Trophoblast cell (in vitro differentiated cells and primary cell): ENCODE results near the gene AIP.

Experiments
- DNase-seq, 2 donors: peaks; one replicate each; pipeline ENCODE4 v3.0.0-alpha.2; 2016
- H2AFZ ChIP-seq: 2 replicates; pipeline ENCODE4 v1.6.1; 2013; ENCODE audit warnings: low read length, moderate library complexity, mild to moderate bottlenecking; ENCODE audit not compliant: insufficient read depth, poor library complexity
- H2AK5ac ChIP-seq: 2 replicates; pipeline ENCODE4 v1.6.1; 2013; ENCODE audit warnings: mild to moderate bottlenecking, low read length
- H2BK120ac ChIP-seq: 2 replicates; pipeline ENCODE4 v1.6.1; 2013; ENCODE audit warnings: low read length, mild to moderate bottlenecking, moderate library complexity; ENCODE audit not compliant: insufficient read depth, poor library complexity
- H2BK12ac ChIP-seq: 2 replicates; pipeline ENCODE4 v1.6.1; 2013; ENCODE audit warnings: mild to moderate bottlenecking, low read length, moderate library complexity
- H2BK5ac ChIP-seq: 2 replicates; pipeline ENCODE4 v1.6.1; 2013; ENCODE audit warnings: low read length, low read depth, moderate library complexity, mild to moderate bottlenecking; ENCODE audit not compliant: poor library complexity
- H3K14ac ChIP-seq: 2 replicates; pipeline ENCODE4 v1.6.1; 2013; ENCODE audit warnings: mild to moderate bottlenecking, low read length
- H3K18ac ChIP-seq: 2 replicates; pipeline ENCODE4 v1.6.1; 2013; ENCODE audit warnings: mild to moderate bottlenecking, low read length
- H3K23ac ChIP-seq: 2 replicates; pipeline ENCODE4 v1.6.1; 2013; ENCODE audit warnings: low read length
- H3K27ac ChIP-seq: 2 replicates; pipeline ENCODE4 v1.5.1; 2013; ENCODE audit warnings: low read depth, mild to moderate bottlenecking, inconsistent platforms, low read length, moderate library complexity
- H3K27me3 ChIP-seq: 2 replicates; pipeline ENCODE4 v1.6.1; 2013; ENCODE audit warnings: inconsistent platforms, mild to moderate bottlenecking, low read length, moderate library complexity; ENCODE audit not compliant: insufficient read depth
- H3K36me3 ChIP-seq, 2 experiments: 1 replicate in 1 of 2; 2 replicates in 1 of 2; pipeline ENCODE4 v1.6.1; 2013; ENCODE audit warnings: low read length in 2 of 2, mild to moderate bottlenecking in 2 of 2, moderate library complexity in 1 of 2; ENCODE audit not compliant: insufficient read depth in 2 of 2, control insufficient read depth in 1 of 2
- H3K4ac ChIP-seq: 2 replicates; pipeline ENCODE4 v1.6.1; 2013; ENCODE audit warnings: low read depth, mild to moderate bottlenecking, low read length, moderate library complexity
- H3K4me1 ChIP-seq, 2 experiments: 1 replicate in 1 of 2; 2 replicates in 1 of 2; pipeline ENCODE4 v1.6.1; 2013; ENCODE audit warnings: low read length in 2 of 2, mild to moderate bottlenecking in 2 of 2, moderate library complexity in 1 of 2; ENCODE audit not compliant: insufficient read depth in 2 of 2, control insufficient read depth in 1 of 2
- H3K4me2 ChIP-seq: 2 replicates; pipeline ENCODE4 v1.6.1; 2013; ENCODE audit warnings: inconsistent platforms, mild to moderate bottlenecking, low read length, moderate library complexity
- H3K4me3 ChIP-seq: 2 replicates; pipeline ENCODE4 v1.5.1; 2013; ENCODE audit warnings: mild to moderate bottlenecking, low read depth, low read length, inconsistent platforms
- H3K79me1 ChIP-seq: one replicate; pipeline ENCODE4 v1.6.1; 2013; ENCODE audit warnings: low read length
- H3K79me2 ChIP-seq: 2 replicates; pipeline ENCODE4 v1.6.1; 2013; ENCODE audit warnings: low read length, mild to moderate bottlenecking; ENCODE audit not compliant: control insufficient read depth, insufficient read depth, poor library complexity
- H3K9ac ChIP-seq: 2 replicates; pipeline ENCODE4 v1.6.1; 2013; ENCODE audit warnings: mild to moderate bottlenecking, low read length
- H3K9me3 ChIP-seq: 2 replicates; pipeline ENCODE4 v1.6.1; 2013; ENCODE audit warnings: low read depth, mild to moderate bottlenecking, control low read depth, inconsistent platforms, low read length; ENCODE audit not compliant: insufficient read depth
- H4K12ac ChIP-seq: 2 replicates; pipeline ENCODE4 v1.6.1; 2013; ENCODE audit warnings: low read depth, mild to moderate bottlenecking, low read length, moderate library complexity
- H4K8ac ChIP-seq: 2 replicates; pipeline ENCODE4 v1.6.1; 2013; ENCODE audit warnings: low read depth, mild to moderate bottlenecking, low read length, moderate library complexity
- H4K91ac ChIP-seq: one replicate; pipeline ENCODE4 v1.6.1; 2013; ENCODE audit warnings: low read depth, mild to moderate bottlenecking, low read length, moderate library complexity
- WGBS: extraction: QIAGEN DNeasy Blood & Tissue Kit; methylation state at CpG from one replicate; pipeline ENCODE4 v1.1.7; 2013; ENCODE audit warnings: missing lambda C conversion rate; ENCODE audit not compliant: insufficient read length, insufficient coverage; ENCODE audit errors: extremely low coverage; 5-methylcytosine and 5-hydroxymethylcytosine counted together

The AIP gene

DNA sequence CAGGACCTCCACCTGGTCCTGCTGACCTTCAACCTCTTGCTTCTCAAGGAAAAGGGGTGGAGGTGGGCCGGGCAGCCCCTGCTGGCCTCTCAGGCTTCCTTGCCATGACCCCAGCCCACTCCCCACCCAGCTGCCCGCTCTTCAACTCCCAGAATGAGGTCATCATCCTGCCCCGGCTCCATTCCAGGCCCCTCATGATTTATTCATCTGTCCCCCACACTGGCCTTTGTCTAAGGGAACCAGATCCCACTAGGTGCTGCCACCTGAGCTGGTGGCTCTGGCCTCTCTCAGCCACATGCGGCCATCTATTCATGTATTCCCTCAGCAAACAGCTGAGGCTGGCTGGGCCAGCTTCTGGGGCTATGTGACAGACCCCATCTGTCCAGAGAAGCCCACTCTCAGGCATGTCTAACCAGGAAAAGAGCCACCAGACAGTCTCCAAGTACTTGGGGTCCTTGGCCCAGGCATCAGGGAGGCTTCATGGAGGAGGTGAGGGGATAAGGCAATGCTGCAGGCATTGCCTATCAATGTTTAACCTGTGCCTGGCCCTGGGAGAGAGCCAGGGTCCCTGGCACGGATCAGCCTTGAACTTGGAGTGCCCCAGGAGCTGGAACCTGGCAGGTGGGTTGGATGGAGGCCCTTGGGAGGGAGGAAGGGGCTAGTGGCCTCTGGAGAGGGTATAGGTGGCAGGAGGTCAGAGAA lies 42.6 kb downstream of the AIP start:
- Histone ChIP-seq H3K79me2 (no peaks in the 10 kb centered on the region), H3K4ac (no peak overlapping the region), H3K27me3 (no peaks in the 10 kb centered on the region), H2BK120ac (no peak overlapping the region), H3K79me1 (no peaks in the 10 kb centered on the region), H2AK5ac (no peak overlapping the region), H2AFZ (no peak overlapping the region), H3K18ac (no peak overlapping the region), H3K9ac (no peak overlapping the region), H2BK12ac (no peak overlapping the region), H3K4me3 (no peak overlapping the region), H3K4me1 (no peaks in the 10 kb centered on the region), H3K23ac (no peak overlapping the region), H4K12ac (no peak overlapping the region), H3K14ac (no peak overlapping the region), H3K36me3 (no peaks in the 10 kb centered on the region), H2BK5ac (no peak overlapping the region), H3K27ac (no peak overlapping the region), H4K91ac (no peak overlapping the region), H3K4me2 (no peak overlapping the region), H4K8ac (no peak overlapping the region), H3K9me3 (peaks cover 9% of the 10 kb centered on the region)
- DNase-seq: no peak
- WGBS: no CpG with 5 or more reads among the region's 5 CpGs

DNA sequence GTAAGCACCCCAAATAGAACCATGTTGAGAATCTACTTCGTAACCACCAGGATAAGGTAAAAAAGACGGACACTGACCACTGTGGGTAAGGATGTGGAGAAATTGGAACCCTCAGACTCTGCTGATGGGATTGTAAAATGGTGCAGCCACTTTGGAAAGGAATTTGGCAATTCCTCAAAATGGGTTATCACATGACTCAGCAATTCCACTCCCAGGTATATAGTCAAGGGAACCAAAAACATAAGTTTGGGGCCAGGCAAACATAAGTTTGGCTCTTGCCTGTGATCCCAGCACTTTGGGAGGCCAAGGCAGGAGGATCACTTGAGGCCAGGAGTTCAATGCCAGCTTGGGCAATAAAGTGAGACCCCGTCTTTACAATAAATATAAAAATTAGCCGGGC lies 45.5 kb downstream of the AIP start:
- Histone ChIP-seq H2AFZ (no peak overlapping the region), H3K18ac (no peak overlapping the region), H3K9ac (no peak overlapping the region), H3K4ac (no peak overlapping the region), H3K4me3 (no peak overlapping the region), H3K14ac (no peak overlapping the region), H4K91ac (no peak overlapping the region), H2BK120ac (no peak overlapping the region), H2BK12ac (no peak overlapping the region), H3K79me1 (no peaks in the 10 kb centered on the region), H4K8ac (no peak overlapping the region), H3K27me3 (no peaks in the 10 kb centered on the region), H3K4me2 (no peak overlapping the region), H3K79me2 (no peaks in the 10 kb centered on the region), H3K23ac (no peak overlapping the region), H2AK5ac (no peak overlapping the region), H3K36me3 (no peaks in the 10 kb centered on the region), H3K27ac (no peak overlapping the region), H2BK5ac (no peak overlapping the region), H4K12ac (no peak overlapping the region), H3K9me3 (peaks cover 10% of the 10 kb centered on the region), H3K4me1 (no peaks in the 10 kb centered on the region)
- no peak for DNase-seq
- WGBS: no CpG with 5 or more reads among the region's 4 CpGs

DNA sequence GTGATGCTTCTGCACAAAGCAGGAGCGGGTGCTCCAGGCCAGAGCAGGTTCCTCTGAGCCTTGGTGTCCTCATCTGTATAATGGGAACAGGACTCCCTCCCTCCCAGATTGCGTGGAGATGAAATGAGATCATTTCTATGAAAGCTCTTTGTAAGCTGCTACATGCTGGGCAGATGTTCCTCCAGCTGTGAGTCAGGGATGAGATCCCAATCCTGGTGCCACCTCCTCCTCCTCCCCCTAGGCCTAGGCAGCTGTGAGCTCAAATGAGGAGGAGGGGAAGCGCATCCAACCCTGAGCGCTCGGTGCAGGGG lies 47.4 kb downstream of the AIP start:
- no peak for DNase-seq
- H3K4me2 ChIP-seq: no peak overlapping the region
- H3K18ac ChIP-seq: no peak overlapping the region
- no peaks in the 10 kb centered on the region for H3K4me1 ChIP-seq
- WGBS: no CpG with 5 or more reads among the region's 5 CpGs
- no peaks in the 10 kb centered on the region for H3K79me1 ChIP-seq
- H2BK12ac ChIP-seq: no peak overlapping the region
- no peaks in the 10 kb centered on the region for H3K79me2 ChIP-seq
- H3K27me3 ChIP-seq: no peaks in the 10 kb centered on the region
- H2BK5ac ChIP-seq: no peak overlapping the region
- no peak overlapping the region for H3K23ac ChIP-seq
- H2BK120ac ChIP-seq: no peak overlapping the region
- no peak overlapping the region for H4K12ac ChIP-seq
- H3K9me3 ChIP-seq: peaks cover 16% of the 10 kb centered on the region
- no peak overlapping the region for H3K14ac ChIP-seq
- no peak overlapping the region for H3K4ac ChIP-seq
- no peak overlapping the region for H4K8ac ChIP-seq
- no peak overlapping the region for H3K27ac ChIP-seq
- H3K4me3 ChIP-seq: no peak overlapping the region
- no peak overlapping the region for H3K9ac ChIP-seq
- H3K36me3 ChIP-seq: peaks cover 0 to 2% of the 10 kb centered on the region in 2 experiments
- H2AFZ ChIP-seq: no peak overlapping the region
- H2AK5ac ChIP-seq: no peak overlapping the region
- no peak overlapping the region for H4K91ac ChIP-seq

- H3K23ac ChIP-seq: no peak overlapping the region
- H3K4me3 ChIP-seq: no peak overlapping the region
- H2BK120ac ChIP-seq: no peak overlapping the region
- H3K4me2 ChIP-seq: no peak overlapping the region
- no peaks in the 10 kb centered on the region for H3K27me3 ChIP-seq
- no peak overlapping the region for H2BK12ac ChIP-seq
- no peak overlapping the region for H2AK5ac ChIP-seq
- H3K9me3 ChIP-seq: peaks cover 10% of the 10 kb centered on the region
- H4K8ac ChIP-seq: no peak overlapping the region
- H3K36me3 ChIP-seq: peaks cover 0 to 2% of the 10 kb centered on the region in 2 experiments
- no peak overlapping the region for H3K18ac ChIP-seq
- H3K4ac ChIP-seq: no peak overlapping the region
- no peak overlapping the region for H2BK5ac ChIP-seq
- H3K9ac ChIP-seq: no peak overlapping the region
- WGBS: no CpG with 5 or more reads among the region's 2 CpGs
- DNase-seq: no peak
- H3K79me2 ChIP-seq: no peaks in the 10 kb centered on the region
- no peak overlapping the region for H4K12ac ChIP-seq
- no peaks in the 10 kb centered on the region for H3K4me1 ChIP-seq
- H4K91ac ChIP-seq: no peak overlapping the region
- no peak overlapping the region for H3K14ac ChIP-seq
- no peak overlapping the region for H3K27ac ChIP-seq
- no peaks in the 10 kb centered on the region for H3K79me1 ChIP-seq
- H2AFZ ChIP-seq: no peak overlapping the region
Measured at GRCh38 chr11:67532889-67533288, 50.1 kb downstream of the AIP start.
